A549 (cell line): ENCODE measurements around the gene KIFC3. TPM values are rescaled to one million over a fixed set of nuclear protein-coding genes. Genes with fewer than 3 reads are reported as not detected.

Source experiments
- ATAC-seq, 2 experiments: fragments of 200-7000 bp in 1 of 2; fragments of >200 bp in 1 of 2; cut with Nextera tagmentation in 1 of 2; cut with Tn5 transposase in 1 of 2; 3 replicates each; pipeline versions ENCODE4 v1.8.0 to v1.9.1; 2018 to 2020; ENCODE audit warnings: mild to moderate bottlenecking in 1 of 2, moderate library complexity in 1 of 2
- CTCF ChIA-PET: fragments of 300-600 bp; sonication (Branson Sonifier 250); formaldehyde crosslinking; extraction: SDS; loops from one replicate; lab custom pipeline; 2021; ENCODE audit warnings: antibody characterized with exemption, inconsistent platforms; lab: Yijun Ruan, JAX
- POLR2A ChIA-PET: fragments of 350-600 bp; formaldehyde crosslinking; extraction: SDS; loops from one replicate; lab custom pipeline; 2021; ENCODE audit warnings: antibody characterized with exemption, inconsistent platforms; lab: Yijun Ruan, JAX
- DNase-seq, 2 experiments: peaks; one replicate each; pipeline versions ENCODE4 v3.0.0 to v3.0.0-alpha.2; 2011 to 2016; ENCODE audit warnings: low read depth in 1 of 2, low spot score in 1 of 2
- FAIRE-seq: peaks from 2 replicates; lab custom pipeline; 2011; peaks lifted over from hg19 to GRCh38; lab: Jason Lieb, UNC
- H3K27ac ChIP-seq, 2 experiments: fragments of >200 bp; sonication (Bioruptor Twin); formaldehyde crosslinking; 3 replicates each; pipeline ENCODE4 v1.5.1; 2016 to 2017
- H3K4me1 ChIP-seq: fragments of >200 bp; sonication (Bioruptor Twin); formaldehyde crosslinking; 3 replicates; pipeline ENCODE4 v1.6.1; 2016
- H3K4me2 ChIP-seq: fragments of >200 bp; sonication (Bioruptor Twin); formaldehyde crosslinking; 3 replicates; pipeline ENCODE4 v1.6.1; 2016
- H3K4me3 ChIP-seq: fragments of >200 bp; sonication (Bioruptor Twin); formaldehyde crosslinking; 3 replicates; pipeline ENCODE4 v1.5.1; 2016
- H3K9me3 ChIP-seq: fragments of >200 bp; sonication (Bioruptor Twin); formaldehyde crosslinking; 3 replicates; pipeline ENCODE4 v1.6.1; 2016
- CBX2 ChIP-seq: fragments of 200-600 bp; sonication (generic); IDR thresholded peaks from 2 replicates; pipeline ENCODE4 v1.6.1; 2016; ENCODE audit warnings: low read depth, mild to moderate bottlenecking, borderline replicate concordance
- CBX8 ChIP-seq: fragments of 200-600 bp; sonication (generic); IDR thresholded peaks from 2 replicates; pipeline ENCODE4 v1.6.1; 2016
- CHD4 ChIP-seq: fragments of 200-600 bp; sonication (generic); IDR thresholded peaks from 2 replicates; pipeline ENCODE4 v1.6.1; 2016; ENCODE audit warnings: antibody characterized with exemption, mild to moderate bottlenecking, borderline replicate concordance
- EP300 ChIP-seq, 2 experiments: fragments of >200 bp; sonication (Bioruptor Twin); formaldehyde crosslinking; IDR thresholded peaks; 2 replicates in 1 of 2; 3 replicates in 1 of 2; pipeline ENCODE4 v1.6.1; 2016 to 2017
- FOSB ChIP-seq: fragments of 250-450 bp; sonication (Bioruptor Pico); IDR thresholded peaks from 2 replicates; pipeline ENCODE4 v1.5.0; 2020; ENCODE audit warnings: mild to moderate bottlenecking, moderate library complexity
- HOXB5 ChIP-seq: fragments of 250-450 bp; sonication (Bioruptor Pico); IDR thresholded peaks from 2 replicates; pipeline ENCODE4 v1.5.0; 2020; ENCODE audit warnings: mild to moderate bottlenecking, moderate library complexity
- JUNB ChIP-seq: fragments of >200 bp; sonication (Bioruptor Twin); formaldehyde crosslinking; IDR thresholded peaks from 2 replicates; pipeline ENCODE4 v1.6.1; 2016
- KDM1A ChIP-seq: fragments of 200-600 bp; sonication (generic); IDR thresholded peaks from 2 replicates; pipeline ENCODE4 v1.6.1; 2016; ENCODE audit warnings: low read depth, mild to moderate bottlenecking
- KDM5A ChIP-seq: fragments of 200-600 bp; sonication (generic); IDR thresholded peaks from 2 replicates; pipeline ENCODE4 v1.6.1; 2016; ENCODE audit warnings: antibody characterized with exemption, mild to moderate bottlenecking
- RARB ChIP-seq: fragments of 250-450 bp; sonication (Bioruptor Pico); IDR thresholded peaks from 2 replicates; pipeline ENCODE4 v1.8.0; 2021; ENCODE audit warnings: mild to moderate bottlenecking, moderate library complexity
- RFX5 ChIP-seq: fragments of 450-650 bp; IDR thresholded peaks from 2 replicates; pipeline ENCODE4 v1.7.1; 2014; ENCODE audit warnings: antibody characterized with exemption, mild to moderate bottlenecking, moderate library complexity
- RNF2 ChIP-seq: fragments of 200-600 bp; sonication (generic); IDR thresholded peaks from 2 replicates; pipeline ENCODE4 v1.6.1; 2016; ENCODE audit warnings: low read depth, mild to moderate bottlenecking, antibody characterized with exemption, moderate library complexity, borderline replicate concordance
- SMC3 ChIP-seq: fragments of >200 bp; sonication (Bioruptor Twin); formaldehyde crosslinking; IDR thresholded peaks from 3 replicates; pipeline ENCODE4 v1.6.1; 2018; ENCODE audit warnings: inconsistent platforms
- TFCP2L1 ChIP-seq: fragments of 250-450 bp; sonication (Bioruptor Pico); IDR thresholded peaks from 2 replicates; pipeline ENCODE4 v1.5.0; 2021; ENCODE audit warnings: mild to moderate bottlenecking
- WGBS: methylation state at CpG from one replicate; pipeline ENCODE4 v1.1.6; 2017; ENCODE audit errors: missing lambda C conversion rate; 5-methylcytosine and 5-hydroxymethylcytosine counted together
- polyA plus RNA-seq, 4 experiments: library from polyadenylated mRNA; depleted of rRNA in 3 of 4; stranded (reverse); fragments of >200 nt; fragmentation: RNase III in 1 of 4; extraction: RNeasy Plus Mini Kit Qiagen cat#74134 plus additional on column Dnase treatment in 1 of 4; gene quantifications; 2 replicates in 3 of 4; 3 replicates in 1 of 4; pipeline ENCODE4 v1.2.3, GENCODE V29; 2011 to 2017
- small RNA-seq, 6 experiments: library from RNA; depleted of rRNA; stranded (forward); fragments of <200 nt; gene quantifications; one replicate each; pipeline ENCODE3, GENCODE V24; 2012
- TF ChIP-seq, protein P1 (sequence below): fragments of 150-350 bp; IDR thresholded peaks from 2 replicates; pipeline ENCODE4 v1.6.1; 2014; ENCODE audit warnings: low read depth, mild to moderate bottlenecking, low read length
- TF ChIP-seq, protein P2 (sequence below): fragments of 450-650 bp; IDR thresholded peaks from 2 replicates; pipeline ENCODE4 v1.6.1; 2014; ENCODE audit warnings: antibody characterized with exemption
- TF ChIP-seq, protein P3 (sequence below): IDR thresholded peaks from 2 replicates; pipeline ENCODE4 v1.6.1; 2012
- TF ChIP-seq, protein P4 (sequence below): IDR thresholded peaks from 2 replicates; pipeline ENCODE4 v1.6.1; 2012; ENCODE audit warnings: low read depth, borderline replicate concordance
- TF ChIP-seq, protein P5 (sequence below): fragments of 250-450 bp; sonication (Bioruptor Pico); IDR thresholded peaks from 2 replicates; pipeline ENCODE4 v1.5.0; 2021; ENCODE audit warnings: mild to moderate bottlenecking, moderate library complexity, borderline replicate concordance
- TF ChIP-seq, protein P6 (sequence below): fragments of 200-600 bp; sonication (generic); IDR thresholded peaks from 2 replicates; pipeline ENCODE4 v1.6.1; 2016; ENCODE audit warnings: antibody characterized with exemption, mild to moderate bottlenecking, moderate library complexity

The KIFC3 gene
- polyA plus RNA-seq, 2 of the 4 experiments (the other 2 are of a cell fraction) = 128 to 178 TPM

DNA sequence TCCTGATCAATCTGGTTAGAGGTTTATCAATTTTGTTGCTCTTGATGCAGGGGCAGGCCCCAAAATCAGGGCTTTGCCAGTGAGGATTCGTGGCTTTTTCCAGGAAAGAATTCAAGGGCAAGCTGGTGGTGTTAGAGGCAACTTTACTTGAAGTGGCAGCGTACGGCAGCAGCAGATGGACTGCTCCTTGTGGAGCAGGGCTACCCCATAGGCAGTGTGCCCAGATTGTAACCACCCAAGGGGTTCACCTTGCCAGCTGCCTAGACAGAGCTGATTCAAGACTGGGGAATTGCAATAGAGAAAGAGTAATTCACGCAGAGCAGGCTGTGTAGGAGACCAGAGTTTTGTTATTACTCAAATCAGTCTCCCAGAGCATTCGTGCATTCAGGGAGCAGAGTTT is 90.9 kb downstream of the KIFC3 start (continued):
- TF ChIP-seq, protein P1, sequence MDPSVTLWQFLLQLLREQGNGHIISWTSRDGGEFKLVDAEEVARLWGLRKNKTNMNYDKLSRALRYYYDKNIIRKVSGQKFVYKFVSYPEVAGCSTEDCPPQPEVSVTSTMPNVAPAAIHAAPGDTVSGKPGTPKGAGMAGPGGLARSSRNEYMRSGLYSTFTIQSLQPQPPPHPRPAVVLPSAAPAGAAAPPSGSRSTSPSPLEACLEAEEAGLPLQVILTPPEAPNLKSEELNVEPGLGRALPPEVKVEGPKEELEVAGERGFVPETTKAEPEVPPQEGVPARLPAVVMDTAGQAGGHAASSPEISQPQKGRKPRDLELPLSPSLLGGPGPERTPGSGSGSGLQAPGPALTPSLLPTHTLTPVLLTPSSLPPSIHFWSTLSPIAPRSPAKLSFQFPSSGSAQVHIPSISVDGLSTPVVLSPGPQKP = no peak
- no peak for TF ChIP-seq TFCP2L1 (CRISPR knock-in tag)
- TF ChIP-seq, all 56 proteins: peak for 0

DNA sequence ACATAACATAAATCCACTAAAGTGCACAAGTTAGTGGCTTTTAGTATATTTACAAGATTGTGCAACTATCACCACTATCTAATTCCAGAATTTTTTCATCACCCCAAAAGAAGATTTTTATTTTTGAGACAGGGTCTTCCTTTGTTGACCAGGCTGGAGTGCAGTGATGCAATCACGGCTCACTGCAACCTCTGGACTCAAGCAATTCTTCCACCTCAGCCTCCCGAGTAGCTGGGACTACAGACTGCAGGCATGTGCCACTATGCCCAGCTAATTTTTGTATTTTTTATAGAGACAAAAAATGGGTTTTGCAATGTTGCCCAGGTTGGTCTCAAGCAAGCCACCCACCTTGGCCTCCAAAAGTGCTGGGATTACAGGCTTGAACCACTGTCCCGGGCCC is 92.6 kb downstream of the KIFC3 start:
- Histone ChIP-seq H3K4me1 (peaks cover under 1% of the 10 kb centered on the region; the same call in 2 of the 3 replicates), H3K4me3 (no peak overlapping the region), H3K9me3 (no peaks in the 10 kb centered on the region)
- CTCF ChIA-PET = interaction anchor here (1.0 kb wide), 1 partner anchor 119 kb away, joined by 3 read pairs; no protein-coding TSS in a partner anchor
- TF ChIP-seq CBX2 = no peak
- TF ChIP-seq, protein P2, sequence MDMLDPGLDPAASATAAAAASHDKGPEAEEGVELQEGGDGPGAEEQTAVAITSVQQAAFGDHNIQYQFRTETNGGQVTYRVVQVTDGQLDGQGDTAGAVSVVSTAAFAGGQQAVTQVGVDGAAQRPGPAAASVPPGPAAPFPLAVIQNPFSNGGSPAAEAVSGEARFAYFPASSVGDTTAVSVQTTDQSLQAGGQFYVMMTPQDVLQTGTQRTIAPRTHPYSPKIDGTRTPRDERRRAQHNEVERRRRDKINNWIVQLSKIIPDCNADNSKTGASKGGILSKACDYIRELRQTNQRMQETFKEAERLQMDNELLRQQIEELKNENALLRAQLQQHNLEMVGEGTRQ = no peak
- TF ChIP-seq RFX5 = no peak
- TF ChIP-seq RARB (CRISPR knock-in tag) = no peak
- no peak for TF ChIP-seq CHD4
- TF ChIP-seq, protein P3, sequence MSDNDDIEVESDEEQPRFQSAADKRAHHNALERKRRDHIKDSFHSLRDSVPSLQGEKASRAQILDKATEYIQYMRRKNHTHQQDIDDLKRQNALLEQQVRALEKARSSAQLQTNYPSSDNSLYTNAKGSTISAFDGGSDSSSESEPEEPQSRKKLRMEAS = no peak
- TF ChIP-seq JUNB = no peak
- TF ChIP-seq KDM1A = no peak
- TF ChIP-seq FOSB (CRISPR knock-in tag) = no peak
- TF ChIP-seq, protein P4, sequence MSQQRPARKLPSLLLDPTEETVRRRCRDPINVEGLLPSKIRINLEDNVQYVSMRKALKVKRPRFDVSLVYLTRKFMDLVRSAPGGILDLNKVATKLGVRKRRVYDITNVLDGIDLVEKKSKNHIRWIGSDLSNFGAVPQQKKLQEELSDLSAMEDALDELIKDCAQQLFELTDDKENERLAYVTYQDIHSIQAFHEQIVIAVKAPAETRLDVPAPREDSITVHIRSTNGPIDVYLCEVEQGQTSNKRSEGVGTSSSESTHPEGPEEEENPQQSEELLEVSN = no peak
- TF ChIP-seq, protein P5, sequence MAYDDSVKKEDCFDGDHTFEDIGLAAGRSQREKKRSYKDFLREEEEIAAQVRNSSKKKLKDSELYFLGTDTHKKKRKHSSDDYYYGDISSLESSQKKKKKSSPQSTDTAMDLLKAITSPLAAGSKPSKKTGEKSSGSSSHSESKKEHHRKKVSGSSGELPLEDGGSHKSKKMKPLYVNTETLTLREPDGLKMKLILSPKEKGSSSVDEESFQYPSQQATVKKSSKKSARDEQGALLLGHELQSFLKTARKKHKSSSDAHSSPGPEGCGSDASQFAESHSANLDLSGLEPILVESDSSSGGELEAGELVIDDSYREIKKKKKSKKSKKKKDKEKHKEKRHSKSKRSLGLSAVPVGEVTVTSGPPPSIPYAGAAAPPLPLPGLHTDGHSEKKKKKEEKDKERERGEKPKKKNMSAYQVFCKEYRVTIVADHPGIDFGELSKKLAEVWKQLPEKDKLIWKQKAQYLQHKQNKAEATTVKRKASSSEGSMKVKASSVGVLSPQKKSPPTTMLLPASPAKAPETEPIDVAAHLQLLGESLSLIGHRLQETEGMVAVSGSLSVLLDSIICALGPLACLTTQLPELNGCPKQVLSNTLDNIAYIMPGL (CRISPR knock-in tag) = no peak
- TF ChIP-seq KDM5A = no peak
- no peak for TF ChIP-seq EP300 (IDR thresholded peaks at IDR 0.05)
- TF ChIP-seq HOXB5 (CRISPR knock-in tag) = no peak
- TF ChIP-seq, protein P6, sequence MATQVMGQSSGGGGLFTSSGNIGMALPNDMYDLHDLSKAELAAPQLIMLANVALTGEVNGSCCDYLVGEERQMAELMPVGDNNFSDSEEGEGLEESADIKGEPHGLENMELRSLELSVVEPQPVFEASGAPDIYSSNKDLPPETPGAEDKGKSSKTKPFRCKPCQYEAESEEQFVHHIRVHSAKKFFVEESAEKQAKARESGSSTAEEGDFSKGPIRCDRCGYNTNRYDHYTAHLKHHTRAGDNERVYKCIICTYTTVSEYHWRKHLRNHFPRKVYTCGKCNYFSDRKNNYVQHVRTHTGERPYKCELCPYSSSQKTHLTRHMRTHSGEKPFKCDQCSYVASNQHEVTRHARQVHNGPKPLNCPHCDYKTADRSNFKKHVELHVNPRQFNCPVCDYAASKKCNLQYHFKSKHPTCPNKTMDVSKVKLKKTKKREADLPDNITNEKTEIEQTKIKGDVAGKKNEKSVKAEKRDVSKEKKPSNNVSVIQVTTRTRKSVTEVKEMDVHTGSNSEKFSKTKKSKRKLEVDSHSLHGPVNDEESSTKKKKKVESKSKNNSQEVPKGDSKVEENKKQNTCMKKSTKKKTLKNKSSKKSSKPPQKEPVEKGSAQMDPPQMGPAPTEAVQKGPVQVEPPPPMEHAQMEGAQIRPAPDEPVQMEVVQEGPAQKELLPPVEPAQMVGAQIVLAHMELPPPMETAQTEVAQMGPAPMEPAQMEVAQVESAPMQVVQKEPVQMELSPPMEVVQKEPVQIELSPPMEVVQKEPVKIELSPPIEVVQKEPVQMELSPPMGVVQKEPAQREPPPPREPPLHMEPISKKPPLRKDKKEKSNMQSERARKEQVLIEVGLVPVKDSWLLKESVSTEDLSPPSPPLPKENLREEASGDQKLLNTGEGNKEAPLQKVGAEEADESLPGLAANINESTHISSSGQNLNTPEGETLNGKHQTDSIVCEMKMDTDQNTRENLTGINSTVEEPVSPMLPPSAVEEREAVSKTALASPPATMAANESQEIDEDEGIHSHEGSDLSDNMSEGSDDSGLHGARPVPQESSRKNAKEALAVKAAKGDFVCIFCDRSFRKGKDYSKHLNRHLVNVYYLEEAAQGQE = no peak
- TF ChIP-seq CBX8 = no peak
- TF ChIP-seq SMC3 = no peak
- no peak for TF ChIP-seq RNF2
- TF ChIP-seq, all 56 proteins: peak for 0
- no peak for FAIRE-seq
- POLR2A ChIA-PET = no interaction called here
- Histone ChIP-seq H3K27ac (no peak overlapping the region), H3K4me2 (no peak overlapping the region)
- WGBS = 78% methylated on average over 3 of the region's 3 CpGs
- no peak for DNase-seq
- ATAC-seq = no peak

Small RNA genes within 50 kb of the gene (small RNA-seq; reads per million reads assigned to genes)
- gene MIR6772 = 0 reads per million in 6 experiments
- 0.25 to 77.8 (median 7.3) reads per million in 6 experiments for gene RNU6-20P

Other genes starting within 250 kb of the KIFC3 start
- 28.3 and 37.7 TPM in 2 replicates for gene ADGRG1, start 173.9 kb downstream of the KIFC3 start, polyA plus RNA-seq (2011; rRNA removed)
- gene ADGRG1, start 173.9 kb downstream of the KIFC3 start, polyA plus RNA-seq (2017; fragmentation: RNase III; extraction: RNeasy Plus Mini Kit Qiagen cat#74134 plus additional on column Dnase treatment) = 91.8 to 142 TPM (median 130 TPM) in 3 replicates
- 0.45 and 0.77 TPM in 2 replicates for gene ADGRG3, start 134.2 kb downstream of the KIFC3 start, polyA plus RNA-seq (2011; rRNA removed)
- gene ADGRG3, start 134.2 kb downstream of the KIFC3 start, polyA plus RNA-seq (2017; fragmentation: RNase III; extraction: RNeasy Plus Mini Kit Qiagen cat#74134 plus additional on column Dnase treatment) = 0.17 to 0.34 TPM (median 0.25 TPM) in 3 replicates
- 0.17 and 0.28 TPM in 2 replicates for gene DRC7, start 107.7 kb downstream of the KIFC3 start, polyA plus RNA-seq (2011; rRNA removed)
- 0.10 to 0.28 TPM (median 0.10 TPM) in 3 replicates for gene DRC7, start 107.7 kb downstream of the KIFC3 start, polyA plus RNA-seq (2017; fragmentation: RNase III; extraction: RNeasy Plus Mini Kit Qiagen cat#74134 plus additional on column Dnase treatment)
- 18.6 and 21.1 TPM in 2 replicates for gene KATNB1, start 66.7 kb downstream of the KIFC3 start, polyA plus RNA-seq (2011; rRNA removed)
- 18.1 to 21.0 TPM (median 19.1 TPM) in 3 replicates for gene KATNB1, start 66.7 kb downstream of the KIFC3 start, polyA plus RNA-seq (2017; fragmentation: RNase III; extraction: RNeasy Plus Mini Kit Qiagen cat#74134 plus additional on column Dnase treatment)
- gene CNGB1, start 168.6 kb upstream of the KIFC3 start, polyA plus RNA-seq (2011; rRNA removed) = 0.12 and 0.39 TPM in 2 replicates
- 0.15 to 0.23 TPM (median 0.21 TPM) in 3 replicates for gene CNGB1, start 168.6 kb upstream of the KIFC3 start, polyA plus RNA-seq (2017; fragmentation: RNase III; extraction: RNeasy Plus Mini Kit Qiagen cat#74134 plus additional on column Dnase treatment)
- 10.8 and 12.0 TPM in 2 replicates for gene ZNF319, start 198.2 kb upstream of the KIFC3 start, polyA plus RNA-seq (2011; rRNA removed)
- 11.1 to 11.6 TPM (median 11.3 TPM) in 3 replicates for gene ZNF319, start 198.2 kb upstream of the KIFC3 start, polyA plus RNA-seq (2017; fragmentation: RNase III; extraction: RNeasy Plus Mini Kit Qiagen cat#74134 plus additional on column Dnase treatment)
- gene USB1, start 198.9 kb upstream of the KIFC3 start, polyA plus RNA-seq (2011; rRNA removed) = 88.2 and 88.8 TPM in 2 replicates
- gene USB1, start 198.9 kb upstream of the KIFC3 start, polyA plus RNA-seq (2017; fragmentation: RNase III; extraction: RNeasy Plus Mini Kit Qiagen cat#74134 plus additional on column Dnase treatment) = 132 to 143 TPM (median 140 TPM) in 3 replicates
- 4.3 and 5.2 TPM in 2 replicates for gene MMP15, start 223.3 kb upstream of the KIFC3 start, polyA plus RNA-seq (2011; rRNA removed)
- 9.8 to 11.2 TPM (median 10.3 TPM) in 3 replicates for gene MMP15, start 223.3 kb upstream of the KIFC3 start, polyA plus RNA-seq (2017; fragmentation: RNase III; extraction: RNeasy Plus Mini Kit Qiagen cat#74134 plus additional on column Dnase treatment)